Measurements from ENCODE around the gene COL4A2.

Gene COL4A2

GRCh38 chr13:110291286-110291685, 15.8 kb upstream of the COL4A2 start:
- DNase-seq: no peak

- DNase-seq: no peak
Measured at GRCh38 chr13:110293037-110293436, 14.0 kb upstream of the COL4A2 start.

- no peak for DNase-seq
Measured at GRCh38 chr13:110293649-110294048, 13.4 kb upstream of the COL4A2 start.

GRCh38 chr13:110294146-110294545, 12.9 kb upstream of the COL4A2 start:
- no peak for DNase-seq

GRCh38 chr13:110294622-110295021, 12.5 kb upstream of the COL4A2 start:
- DNase-seq: no peak

- no peak for DNase-seq
Measured at GRCh38 chr13:110297011-110297410, 10.1 kb upstream of the COL4A2 start.

GRCh38 chr13:110297766-110298504, 9.1 kb upstream of the COL4A2 start:
- no peak for DNase-seq

GRCh38 chr13:110298505-110299282, 8.4 kb upstream of the COL4A2 start:
- peak; percentile 68 for DNase-seq

- DNase-seq: no peak
Measured at GRCh38 chr13:110299283-110299840, 7.7 kb upstream of the COL4A2 start.

- no peak for DNase-seq
Measured at GRCh38 chr13:110300090-110300815, 6.8 kb upstream of the COL4A2 start.

GRCh38 chr13:110301083-110301482, 6.0 kb upstream of the COL4A2 start:
- no peak for DNase-seq

GRCh38 chr13:110301606-110302553, 5.2 kb upstream of the COL4A2 start:
- no peak for DNase-seq

GRCh38 chr13:110302997-110303396, 4.1 kb upstream of the COL4A2 start:
- DNase-seq: no peak

GRCh38 chr13:110303644-110304043, 3.4 kb upstream of the COL4A2 start:
- no peak for DNase-seq

GRCh38 chr13:110304256-110304655, 2.8 kb upstream of the COL4A2 start:
- DNase-seq: no peak

- DNase-seq: no peak
Measured at GRCh38 chr13:110305001-110305400, 2.1 kb upstream of the COL4A2 start.

- no peak for DNase-seq
Measured at GRCh38 chr13:110305544-110305943, 1.5 kb upstream of the COL4A2 start.

- no peak for DNase-seq
Measured at GRCh38 chr13:110305949-110306339, 1.1 kb upstream of the COL4A2 start.

- DNase-seq: no peak
Measured at GRCh38 chr13:110306340-110306959, 634 bp upstream of the COL4A2 start.

- DNase-seq: no peak
Measured at GRCh38 chr13:110307767-110308655, 927 bp downstream of the COL4A2 start.

Data from activated CD4-positive, alpha-beta T cell treated with anti-CD3 and anti-CD28 coated beads for 48 hours (primary cell).